Thyroid gland (tissue), 4 donors: Measurements from ENCODE around the gene INPP5A. TPM values are rescaled to one million over a fixed set of nuclear protein-coding genes. Genes with fewer than 3 reads are reported as not detected.

ENCODE experiments used
- DNase-seq, 2 donors: peaks; one replicate each; pipeline ENCODE4 v3.0.0-alpha.2; 2019
- H3K27ac ChIP-seq, 3 donors: fragments of 200-600 bp; sonication (generic); 1 replicate in 2 of 3; 2 replicates in 1 of 3; pipeline ENCODE4 v1.5.1; 2016 to 2019; ENCODE audit warnings: mild to moderate bottlenecking in 1 of 3, moderate library complexity in 1 of 3
- H3K27me3 ChIP-seq: fragments of 200-600 bp; sonication (generic); one replicate; pipeline ENCODE4 v1.5.1; 2019
- H3K36me3 ChIP-seq, 2 donors: fragments of 200-600 bp; sonication (generic); one replicate each; pipeline ENCODE4 v1.5.1; 2016 to 2019
- H3K4me1 ChIP-seq, 2 donors: fragments of 200-600 bp; sonication (generic); one replicate each; pipeline ENCODE4 v1.5.1; 2017 to 2019
- H3K4me3 ChIP-seq, 3 donors: fragments of 200-600 bp; sonication (generic); replicated peaks in 1 of 3; 1 replicate in 2 of 3; 2 replicates in 1 of 3; pipeline ENCODE4 v1.5.1; 2016; ENCODE audit warnings: mild to moderate bottlenecking in 1 of 3
- H3K9me3 ChIP-seq: fragments of 200-600 bp; sonication (generic); one replicate; pipeline ENCODE4 v1.5.1; 2017
- CTCF ChIP-seq, 6 experiments: fragments of 200-600 bp in 3 of 6; fragments of 450-650 bp in 3 of 6; sonication (generic) in 3 of 6; IDR thresholded peaks; one replicate each; pipeline ENCODE4 v1.5.1; 2016 to 2019; ENCODE audit warnings: antibody characterized with exemption in 6 of 6, mild to moderate bottlenecking in 2 of 6, inconsistent platforms in 1 of 6, moderate library complexity in 1 of 6
- POLR2A ChIP-seq, 2 donors: fragments of 450-650 bp; IDR thresholded peaks; one replicate each; pipeline ENCODE4 v1.6.1; 2017; ENCODE audit warnings: antibody characterized with exemption in 2 of 2, mild to moderate bottlenecking in 2 of 2, moderate library complexity in 1 of 2
- WGBS, 2 donors: methylation state at CpG; one replicate each; pipeline ENCODE4 v1.1.5; 2017; 5-methylcytosine and 5-hydroxymethylcytosine counted together
- intact Hi-C: fragments of 100-400 bp; cut with DNase I; formaldehyde crosslinking; loops from one replicate; pipeline ENCODE4 v1.15.1; 2023
- total RNA-seq, 4 donors: library from RNA; depleted of rRNA; stranded (reverse); fragments of >200 nt; gene quantifications; one replicate each; pipeline ENCODE4 v1.2.3, GENCODE V29; 2016

Gene INPP5A
- total RNA-seq, 4 donors from 2014 or later, result 30.4 to 75.8 (median 41.1) TPM

GRCh38 chr10:132512052-132512442 is 25.5 kb upstream of the INPP5A start:
- H3K27ac ChIP-seq, result no peak overlapping the region
- 90 to 93% methylated on average over 1 of the region's 1 CpG for WGBS, 2 donors
- no peaks in the 10 kb centered on the region for H3K27me3 ChIP-seq
- no peak for DNase-seq
- no peak overlapping the region for H3K4me3 ChIP-seq
- H3K4me1 ChIP-seq, result peaks cover 7 to 26% of the 10 kb centered on the region in 2 donors
- intact Hi-C loops, result no loop called here
- no peaks in the 10 kb centered on the region for H3K36me3 ChIP-seq
- no peaks in the 10 kb centered on the region for H3K9me3 ChIP-seq
- TF ChIP-seq CTCF (IDR thresholded peaks at IDR 0.05), result no peak
- TF ChIP-seq POLR2A (IDR thresholded peaks at IDR 0.05), result no peak

- 92 to 95% methylated on average over 9 of the region's 9 CpGs for WGBS, 2 donors
- TF ChIP-seq POLR2A (IDR thresholded peaks at IDR 0.05) (no peak), CTCF (IDR thresholded peaks at IDR 0.05) (no peak)
- no peak overlapping the region for H3K4me3 ChIP-seq
- no peaks in the 10 kb centered on the region for H3K36me3 ChIP-seq
- no peak for DNase-seq
- H3K27me3 ChIP-seq, result no peaks in the 10 kb centered on the region
- intact Hi-C loops, result no loop called here
- H3K4me1 ChIP-seq, result peaks cover 13 to 26% of the 10 kb centered on the region in 2 donors
- H3K9me3 ChIP-seq, result no peaks in the 10 kb centered on the region
- H3K27ac ChIP-seq, result no peak overlapping the region
Measured at GRCh38 chr10:132512693-132513345, 24.8 kb upstream of the INPP5A start.

GRCh38 chr10:132514821-132515520 is 22.6 kb upstream of the INPP5A start:
- no peak overlapping the region for H3K4me3 ChIP-seq
- no peaks in the 10 kb centered on the region for H3K27me3 ChIP-seq
- no peak overlapping the region for H3K27ac ChIP-seq
- WGBS, 2 donors, result 70 to 86% methylated on average over 12 to 21 of the region's 21 CpGs
- no peaks in the 10 kb centered on the region for H3K36me3 ChIP-seq
- no peaks in the 10 kb centered on the region for H3K9me3 ChIP-seq
- TF ChIP-seq CTCF (IDR thresholded peaks at IDR 0.05) (no peak), POLR2A (IDR thresholded peaks at IDR 0.05) (no peak)
- DNase-seq, result no peak
- intact Hi-C loops, result no loop called here
- H3K4me1 ChIP-seq, result peaks cover 20 to 41% of the 10 kb centered on the region in 2 donors

- intact Hi-C loops, result no loop called here
- H3K4me3 ChIP-seq, result no peak overlapping the region
- TF ChIP-seq POLR2A (IDR thresholded peaks at IDR 0.05) (no peak), CTCF (IDR thresholded peaks at IDR 0.05) (no peak)
- no peaks in the 10 kb centered on the region for H3K9me3 ChIP-seq
- peaks cover 20 to 49% of the 10 kb centered on the region in 2 donors for H3K4me1 ChIP-seq
- no peaks in the 10 kb centered on the region for H3K36me3 ChIP-seq
- peak overlapping the region in 2 of 3 donors; percentile 77 to 95 for H3K27ac ChIP-seq
- H3K27me3 ChIP-seq, result no peaks in the 10 kb centered on the region
- 73 to 76% methylated on average over 19 of the region's 19 CpGs for WGBS, 2 donors
- DNase-seq, result no peak
Measured at GRCh38 chr10:132515811-132516726, 21.5 kb upstream of the INPP5A start.
